HepG2 (cell line): ENCODE results near the gene RNF13. TPM values are rescaled to one million over a fixed set of nuclear protein-coding genes. Genes with fewer than 3 reads are reported as not detected.

Experiments used
- CREM ChIP-seq, 2 experiments: sonication (generic) in 1 of 2; formaldehyde crosslinking in 1 of 2; IDR thresholded peaks; 2 replicates each; pipeline versions ENCODE4 v1.4.0 to v1.6.1; 2016 to 2020; ENCODE audit warnings: antibody characterized with exemption in 1 of 2, mild to moderate bottlenecking in 1 of 2, missing genetic modification reagents in 1 of 2
- EP300 ChIP-seq, 3 experiments: sonication (generic) in 1 of 3; formaldehyde crosslinking in 1 of 3; IDR thresholded peaks; 2 replicates each; pipeline versions ENCODE4 v1.5.1 to v1.6.1; 2011 to 2020; ENCODE audit warnings: low read depth in 2 of 3, low read length in 2 of 3, borderline replicate concordance in 1 of 3, improper control_type of control experiment in 1 of 3, mild to moderate bottlenecking in 1 of 3, missing genetic modification reagents in 1 of 3, moderate library complexity in 1 of 3
- FOXO1 ChIP-seq: sonication (generic); formaldehyde crosslinking; IDR thresholded peaks from 2 replicates; pipeline ENCODE4 v1.4.0; 2020; ENCODE audit warnings: missing genetic modification reagents
- GATAD2A ChIP-seq: IDR thresholded peaks from 2 replicates; pipeline ENCODE4 v1.6.1; 2016
- GTF3A ChIP-seq: sonication (generic); formaldehyde crosslinking; conservative IDR thresholded peaks from 2 replicates; pipeline ENCODE4 v1.4.0; 2020; ENCODE audit warnings: mild to moderate bottlenecking, missing genetic modification reagents
- NR1H2 ChIP-seq: sonication (generic); formaldehyde crosslinking; IDR thresholded peaks from 2 replicates; pipeline ENCODE4 v1.8.1; 2022; ENCODE audit warnings: low read depth, missing genetic modification reagents, borderline replicate concordance
- PAX8 ChIP-seq: sonication (generic); formaldehyde crosslinking; IDR thresholded peaks from 2 replicates; pipeline ENCODE4 v1.8.0; 2022; ENCODE audit warnings: mild to moderate bottlenecking, missing genetic modification reagents, borderline replicate concordance
- SCMH1 ChIP-seq: sonication (generic); formaldehyde crosslinking; IDR thresholded peaks from 2 replicates; pipeline ENCODE4 v1.9.0; 2021; ENCODE audit warnings: missing genetic modification reagents, mild to moderate bottlenecking, borderline replicate concordance
- SMARCC2 ChIP-seq: fragments of 450-650 bp; IDR thresholded peaks from 2 replicates; pipeline ENCODE4 v1.6.1; 2017; ENCODE audit warnings: antibody characterized with exemption, mild to moderate bottlenecking
- SNAI1 ChIP-seq: sonication (generic); formaldehyde crosslinking; IDR thresholded peaks from 2 replicates; pipeline ENCODE4 v1.5.0; 2020; ENCODE audit warnings: mild to moderate bottlenecking, missing genetic modification reagents, borderline replicate concordance
- SP4 ChIP-seq: sonication (generic); formaldehyde crosslinking; IDR thresholded peaks from 2 replicates; pipeline ENCODE4 v1.8.1; 2023; ENCODE audit warnings: mild to moderate bottlenecking, missing genetic modification reagents
- SP5 ChIP-seq: IDR thresholded peaks from 2 replicates; pipeline ENCODE4 v1.6.1; 2016; ENCODE audit warnings: low read depth, borderline replicate concordance
- TFDP1 ChIP-seq: IDR thresholded peaks from 2 replicates; pipeline ENCODE4 v1.6.1; 2016; ENCODE audit warnings: missing compliant biosample characterization, missing genetic modification reagents, borderline replicate concordance
- TRIM22 ChIP-seq: fragments of 450-650 bp; IDR thresholded peaks from 2 replicates; pipeline ENCODE4 v1.6.1; 2017
- XBP1 ChIP-seq: sonication (generic); formaldehyde crosslinking; IDR thresholded peaks from 2 replicates; pipeline ENCODE4 v1.5.0; 2020; ENCODE audit warnings: missing genetic modification reagents
- ZFAT ChIP-seq: sonication (generic); formaldehyde crosslinking; conservative IDR thresholded peaks from 2 replicates; pipeline ENCODE4 v1.8.1; 2023; ENCODE audit warnings: missing genetic modification reagents, inconsistent platforms
- ZFP91 ChIP-seq: sonication (generic); formaldehyde crosslinking; IDR thresholded peaks from 2 replicates; pipeline ENCODE4 v1.9.0; 2022; ENCODE audit warnings: missing genetic modification reagents, mild to moderate bottlenecking, borderline replicate concordance
- ZIK1 ChIP-seq: sonication (generic); formaldehyde crosslinking; IDR thresholded peaks from 2 replicates; pipeline ENCODE4 v1.5.0; 2020; ENCODE audit warnings: mild to moderate bottlenecking, low read depth, missing genetic modification reagents, borderline replicate concordance
- ZKSCAN8 ChIP-seq: IDR thresholded peaks from 2 replicates; pipeline ENCODE4 v1.6.1; 2016; ENCODE audit warnings: borderline replicate concordance, missing genetic modification reagents, missing compliant biosample characterization
- ZNF329 ChIP-seq: sonication (generic); formaldehyde crosslinking; IDR thresholded peaks from 2 replicates; pipeline ENCODE4 v1.9.0; 2021; ENCODE audit warnings: low read depth, mild to moderate bottlenecking, missing genetic modification reagents
- ZNF446 ChIP-seq: sonication (generic); formaldehyde crosslinking; IDR thresholded peaks from 2 replicates; pipeline ENCODE4 v1.5.0; 2020; ENCODE audit warnings: mild to moderate bottlenecking, missing genetic modification reagents
- ZNF75D ChIP-seq: sonication (generic); formaldehyde crosslinking; IDR thresholded peaks from 2 replicates; pipeline ENCODE4 v1.8.1; 2023; ENCODE audit warnings: missing genetic modification reagents, mild to moderate bottlenecking, borderline replicate concordance
- ZNF800 ChIP-seq: sonication (generic); formaldehyde crosslinking; IDR thresholded peaks from 2 replicates; pipeline ENCODE4 v1.4.0; 2020; ENCODE audit warnings: missing genetic modification reagents
- ZNF839 ChIP-seq: sonication (generic); formaldehyde crosslinking; IDR thresholded peaks from 2 replicates; pipeline ENCODE4 v1.4.0; 2020; ENCODE audit warnings: missing genetic modification reagents, mild to moderate bottlenecking, borderline replicate concordance
- polyA plus RNA-seq, 8 experiments: library from polyadenylated mRNA; depleted of rRNA in 3 of 8; stranded (reverse) in 7 of 8; unstranded in 1 of 8; fragments of >200 nt; fragmentation: Illumina TruSeq in 4 of 8; extraction: Trizol in 4 of 8; gene quantifications; 2 replicates each; pipeline versions ENCODE4 v1.2.1 to v1.2.3, GENCODE V29; 2011 to 2016; ENCODE audit warnings: low read depth in 4 of 8, missing spikeins in 1 of 8, mixed read lengths in 1 of 8; ENCODE audit not compliant: insufficient read depth in 1 of 8
- total RNA-seq, 5 experiments: library from RNA; depleted of rRNA; stranded (reverse); fragments of >200 nt; fragmentation: Illumina TruSeq; extraction: Trizol; gene quantifications; 2 replicates each; pipeline ENCODE4 v1.2.3, GENCODE V29; 2016; ENCODE audit warnings: low read depth in 1 of 5

The RNF13 gene
- total and polyA plus RNA-seq, 2 of the 13 experiments (the other 11 are each of a cell fraction or from before 2014, with no cell fraction given) = 39.8 to 46.0 TPM

GRCh38 chr3:149845570-149846244, 32.7 kb downstream of the RNF13 start (continued):
- TF ChIP-seq SP5 (peak; percentile 23; the same call in 1 of the 2 replicates), PAX8 (CRISPR knock-in tag) (no peak), CREM (IDR thresholded peaks at IDR 0.05) (peak; percentile 62), CREM (CRISPR knock-in tag; IDR thresholded peaks at IDR 0.05) (no peak), SMARCC2 (no peak), TFDP1 (CRISPR knock-in tag) (no peak), ZNF446 (CRISPR knock-in tag) (no peak), ZKSCAN8 (CRISPR knock-in tag) (no peak), TRIM22 (no peak), EP300 (IDR thresholded peaks at IDR 0.05; ENCODE audit: low read depth in 2 of 2, low read length in 2 of 2) (peak in 1 of 2 experiments; percentile 72; a peak in 2 of 4 replicates), EP300 (CRISPR knock-in tag; IDR thresholded peaks at IDR 0.05; ENCODE audit: borderline replicate concordance) (no peak), SP4 (CRISPR knock-in tag) (no peak), GATAD2A (peak; percentile 68), SCMH1 (CRISPR knock-in tag) (no peak), ZNF329 (CRISPR knock-in tag) (no peak), SNAI1 (CRISPR knock-in tag) (no peak), XBP1 (CRISPR knock-in tag) (no peak), ZFAT (CRISPR knock-in tag) (no peak), FOXO1 (CRISPR knock-in tag) (peak; percentile 27; the same call in 1 of the 2 replicates), ZNF839 (no peak), ZFP91 (CRISPR knock-in tag) (no peak), ZNF75D (no peak), GTF3A (no peak), ZNF800 (no peak), NR1H2 (CRISPR knock-in tag) (no peak), ZIK1 (CRISPR knock-in tag) (no peak)
